ENCODE results near the gene RFLNA. TPM values are rescaled to one million over a fixed set of nuclear protein-coding genes. Genes with fewer than 3 reads are reported as not detected.

Gene RFLNA
- total RNA-seq, 2 experiments from 2014 or later: not detected

DNA sequence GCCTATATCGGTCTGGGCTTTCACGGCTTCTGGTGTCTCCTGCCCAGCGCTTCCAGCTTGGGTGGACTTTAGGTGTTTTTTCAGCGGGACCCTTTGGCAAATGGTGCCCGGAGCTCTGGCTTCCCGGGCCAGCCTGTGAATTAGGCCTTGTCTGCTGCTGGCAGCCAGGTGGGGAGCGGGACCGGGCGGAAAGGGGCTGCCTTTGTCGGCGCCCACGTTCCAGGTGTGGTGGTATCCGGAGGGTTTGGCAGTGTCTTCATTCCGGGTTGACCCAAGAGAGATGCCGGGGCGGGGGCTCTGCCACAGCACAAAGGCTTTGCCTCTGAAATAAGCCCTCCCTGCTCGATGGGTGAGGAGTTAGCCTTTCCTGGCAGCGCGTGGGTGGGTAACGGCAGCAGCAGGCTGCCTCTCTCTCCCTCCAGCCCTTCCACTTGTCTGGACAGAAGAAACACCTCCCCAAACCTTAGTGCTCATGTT is 9.5 kb downstream of the RFLNA start:
- Histone ChIP-seq H3K9me3 (ENCODE audit: control insufficient read depth in 1 of 2, insufficient read depth in 1 of 2, low read length in 2 of 2) (peaks cover 0 to 7% of the 10 kb centered on the region in 2 experiments), H3K27me3 (ENCODE audit: control insufficient read depth in 1 of 2, insufficient read depth in 2 of 2, low read length in 2 of 2) (peaks cover 0 to 4% of the 10 kb centered on the region in 2 experiments), H3K27ac (ENCODE audit: low read depth in 1 of 2, low read length in 2 of 2) (no peak overlapping the region), H3K36me3 (ENCODE audit: insufficient read depth, low read length) (no peaks in the 10 kb centered on the region), H3K4me1 (ENCODE audit: insufficient read depth, low read length) (no peaks in the 10 kb centered on the region), H3K4me3 (ENCODE audit: low read length) (no peak overlapping the region)
- ChIA-PET POLR2A (no interaction called here), CTCF (no interaction called here)
- no peak overlapping the region for H3K27ac Mint-ChIP-seq
- ATAC-seq (ENCODE audit: poor library complexity): no peak
- no peak overlapping the region for H3K4me3 Mint-ChIP-seq
- TF ChIP-seq, protein P1, sequence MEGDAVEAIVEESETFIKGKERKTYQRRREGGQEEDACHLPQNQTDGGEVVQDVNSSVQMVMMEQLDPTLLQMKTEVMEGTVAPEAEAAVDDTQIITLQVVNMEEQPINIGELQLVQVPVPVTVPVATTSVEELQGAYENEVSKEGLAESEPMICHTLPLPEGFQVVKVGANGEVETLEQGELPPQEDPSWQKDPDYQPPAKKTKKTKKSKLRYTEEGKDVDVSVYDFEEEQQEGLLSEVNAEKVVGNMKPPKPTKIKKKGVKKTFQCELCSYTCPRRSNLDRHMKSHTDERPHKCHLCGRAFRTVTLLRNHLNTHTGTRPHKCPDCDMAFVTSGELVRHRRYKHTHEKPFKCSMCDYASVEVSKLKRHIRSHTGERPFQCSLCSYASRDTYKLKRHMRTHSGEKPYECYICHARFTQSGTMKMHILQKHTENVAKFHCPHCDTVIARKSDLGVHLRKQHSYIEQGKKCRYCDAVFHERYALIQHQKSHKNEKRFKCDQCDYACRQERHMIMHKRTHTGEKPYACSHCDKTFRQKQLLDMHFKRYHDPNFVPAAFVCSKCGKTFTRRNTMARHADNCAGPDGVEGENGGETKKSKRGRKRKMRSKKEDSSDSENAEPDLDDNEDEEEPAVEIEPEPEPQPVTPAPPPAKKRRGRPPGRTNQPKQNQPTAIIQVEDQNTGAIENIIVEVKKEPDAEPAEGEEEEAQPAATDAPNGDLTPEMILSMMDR (IDR thresholded peaks at IDR 0.05): no peak
- H3K4me1 Mint-ChIP-seq (ENCODE audit: low read depth): no peaks in the 10 kb centered on the region
- no peak for DNase-seq
- no peaks in the 10 kb centered on the region for H3K36me3 Mint-ChIP-seq (ENCODE audit: low read depth)
- peaks cover 14% of the 10 kb centered on the region for H3K27me3 Mint-ChIP-seq
- intact Hi-C loops (cut with DNase I, micrococcal nuclease): no loop called here
- H3K9me3 Mint-ChIP-seq: no peaks in the 10 kb centered on the region

- Histone ChIP-seq H3K4me1 (ENCODE audit: insufficient read depth, low read length) (no peaks in the 10 kb centered on the region), H3K36me3 (ENCODE audit: insufficient read depth, low read length) (no peaks in the 10 kb centered on the region), H3K27ac (ENCODE audit: low read depth in 1 of 2, low read length in 2 of 2) (no peak overlapping the region), H3K9me3 (ENCODE audit: control insufficient read depth in 1 of 2, insufficient read depth in 1 of 2, low read length in 2 of 2) (peaks cover 0 to 7% of the 10 kb centered on the region in 2 experiments), H3K4me3 (ENCODE audit: low read length) (no peak overlapping the region), H3K27me3 (ENCODE audit: control insufficient read depth in 1 of 2, insufficient read depth in 2 of 2, low read length in 2 of 2) (peaks cover 0 to 4% of the 10 kb centered on the region in 2 experiments)
- DNase-seq: no peak
- CTCF ChIA-PET: no interaction called here
- POLR2A ChIA-PET: no interaction called here
- no peaks in the 10 kb centered on the region for H3K9me3 Mint-ChIP-seq
- TF ChIP-seq, protein P1 (IDR thresholded peaks at IDR 0.05): no peak
- peaks cover 7% of the 10 kb centered on the region for H3K27me3 Mint-ChIP-seq
- intact Hi-C loops (cut with DNase I, micrococcal nuclease): no loop called here
- no peak for ATAC-seq (ENCODE audit: poor library complexity)
- H3K4me3 Mint-ChIP-seq: no peak overlapping the region
- H3K4me1 Mint-ChIP-seq (ENCODE audit: low read depth): no peaks in the 10 kb centered on the region
- H3K27ac Mint-ChIP-seq: no peak overlapping the region
- H3K36me3 Mint-ChIP-seq (ENCODE audit: low read depth): no peaks in the 10 kb centered on the region
Measured at GRCh38 chr12:124305136-124305535, 10.2 kb downstream of the RFLNA start.

DNA sequence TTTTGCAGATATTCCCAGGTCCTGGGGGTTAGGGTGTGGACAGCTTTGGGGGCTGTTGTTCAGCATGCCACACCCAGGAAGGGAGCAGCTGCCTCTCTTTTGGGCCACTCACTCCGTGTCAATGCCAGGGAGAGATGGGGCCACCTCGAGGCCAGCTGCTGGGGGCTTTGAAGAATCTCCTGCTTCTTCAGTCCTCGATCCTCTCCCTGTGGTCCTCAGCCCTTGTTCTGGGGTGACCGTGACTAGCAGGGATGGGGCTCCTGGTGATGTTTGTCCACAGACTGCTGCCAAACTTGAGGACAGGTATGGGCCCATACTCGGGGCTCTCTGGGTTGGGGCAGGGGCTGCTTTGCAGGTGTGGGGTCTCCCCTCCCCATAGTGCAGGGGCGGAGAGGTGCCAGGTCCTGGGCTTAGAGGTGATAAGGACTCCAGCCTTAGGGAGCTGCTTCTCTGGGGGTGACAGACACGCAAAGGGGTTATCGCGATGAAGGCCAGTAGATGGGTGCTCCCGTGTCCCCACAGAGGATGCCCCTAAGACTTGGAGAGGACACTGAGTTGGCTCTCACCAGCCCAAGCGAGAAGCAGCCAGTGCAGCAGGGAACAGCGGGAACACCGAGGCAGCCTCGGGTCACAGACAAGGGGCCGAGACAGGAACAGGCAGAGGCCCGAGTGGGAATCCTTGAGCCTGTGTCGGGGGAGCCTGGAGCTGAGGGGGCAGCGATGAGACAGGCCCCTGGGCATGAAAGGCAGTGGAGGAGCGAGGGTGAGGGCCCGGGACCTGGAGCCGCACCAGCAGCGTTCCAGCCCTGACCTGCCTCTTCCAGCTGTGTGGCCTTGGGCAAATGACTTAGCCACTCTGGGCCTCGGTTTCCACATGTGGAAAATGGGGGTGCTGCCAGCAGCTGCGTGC is 11.1 kb downstream of the RFLNA start:
- Mint-ChIP-seq H3K4me1 (ENCODE audit: low read depth) (no peaks in the 10 kb centered on the region), H3K36me3 (ENCODE audit: low read depth) (no peaks in the 10 kb centered on the region), H3K4me3 (no peak overlapping the region), H3K27me3 (no peaks in the 10 kb centered on the region), H3K9me3 (no peaks in the 10 kb centered on the region), H3K27ac (no peak overlapping the region)
- no peak overlapping the region for H3K4me3 ChIP-seq (ENCODE audit: low read length)
- no peaks in the 10 kb centered on the region for H3K36me3 ChIP-seq (ENCODE audit: insufficient read depth, low read length)
- peaks cover 0 to 7% of the 10 kb centered on the region in 2 experiments for H3K9me3 ChIP-seq (ENCODE audit: control insufficient read depth in 1 of 2, insufficient read depth in 1 of 2, low read length in 2 of 2)
- no peak overlapping the region for H3K27ac ChIP-seq (ENCODE audit: low read depth in 1 of 2, low read length in 2 of 2)
- POLR2A ChIA-PET: no interaction called here
- intact Hi-C loops (cut with DNase I, micrococcal nuclease): no loop called here
- peaks cover 0 to 2% of the 10 kb centered on the region in 2 experiments for H3K27me3 ChIP-seq (ENCODE audit: control insufficient read depth in 1 of 2, insufficient read depth in 2 of 2, low read length in 2 of 2)
- TF ChIP-seq, protein P1 (IDR thresholded peaks at IDR 0.05): no peak
- ATAC-seq (ENCODE audit: poor library complexity) (no peak), DNase-seq (no peak)
- H3K4me1 ChIP-seq (ENCODE audit: insufficient read depth, low read length): no peaks in the 10 kb centered on the region
- CTCF ChIA-PET: no interaction called here

Data from CD4-positive, alpha-beta T cell (primary cell).